ENCODE data around the gene GRK6. TPM values are rescaled to one million over a fixed set of nuclear protein-coding genes. Genes with fewer than 3 reads are reported as not detected.
A peak's percentile ranks its signal among the peaks of the same experiment; 100 is the strongest.

The GRK6 gene
- total RNA-seq, 6 donors from 2014 or later = 26.8 to 85.9 (median 56.6) TPM

- WGBS, 2 donors = 87 to 94% methylated on average over 9 to 16 of the region's 16 CpGs
- no peaks in the 10 kb centered on the region for H3K36me3 ChIP-seq
- peaks cover 0 to 38% (median 24%) of the 10 kb centered on the region in 4 donors for H3K27me3 ChIP-seq
- no peak for TF ChIP-seq EP300 (IDR thresholded peaks at IDR 0.05)
- no peak for TF ChIP-seq POLR2AphosphoS5 (IDR thresholded peaks at IDR 0.05)
- TF ChIP-seq POLR2A (IDR thresholded peaks at IDR 0.05) = no peak
- TF ChIP-seq CTCF (IDR thresholded peaks at IDR 0.05) = no peak
- DNase-seq (peak in 1 of 2 donors; percentile 48), ATAC-seq (ENCODE audit: low FRiP score in 2 of 2) (no peak)
- H3K4me3 ChIP-seq = no peak overlapping the region
- H3K27ac ChIP-seq = no peak overlapping the region
- H3K9me3 ChIP-seq = no peaks in the 10 kb centered on the region
- peaks cover 11 to 21% (median 16%) of the 10 kb centered on the region in 4 donors for H3K4me1 ChIP-seq
Observed at GRCh38 chr5:177397875-177398390, 28.5 kb upstream of the GRK6 start.

- 26 to 47% methylated on average over 22 to 72 of the region's 92 CpGs for WGBS, 2 donors
- no peak within 1 kb of the TSS for H3K4me3 ChIP-seq
- no peaks in the 10 kb centered on the region for H3K36me3 ChIP-seq
- H3K4me1 ChIP-seq = peaks cover 33 to 44% (median 39%) of the 10 kb centered on the region in 4 donors
- ATAC-seq (ENCODE audit: low FRiP score in 2 of 2) = no peak
- H3K9me3 ChIP-seq = no peaks in the 10 kb centered on the region
- H3K27ac ChIP-seq = no peak within 1 kb of the TSS
- TF ChIP-seq CTCF (IDR thresholded peaks at IDR 0.05) (peak in 1 of 6 experiments; percentile 10), EP300 (IDR thresholded peaks at IDR 0.05) (no peak), POLR2AphosphoS5 (IDR thresholded peaks at IDR 0.05) (no peak), POLR2A (IDR thresholded peaks at IDR 0.05) (no peak)
- H3K27me3 ChIP-seq = peaks cover 2 to 51% (median 31%) of the 10 kb centered on the region in 4 donors
- DNase-seq = peak in 1 of 2 donors; percentile 83
Observed at GRCh38 chr5:177399997-177400868, 26.2 kb upstream of the GRK6 start, which contains the start of gene PFN3. PFN3 (minus strand) TSS chr5:177400661; CDS start chr5:177400576, 85 bp downstream.

- Histone ChIP-seq H3K27me3 (peaks cover 2 to 51% (median 31%) of the 10 kb centered on the region in 4 donors), H3K4me3 (peak overlapping the region in 3 of 4 donors; percentile 47 to 65 (median 58)), H3K27ac (no peak overlapping the region), H3K4me1 (peaks cover 35 to 51% (median 44%) of the 10 kb centered on the region in 4 donors), H3K36me3 (no peaks in the 10 kb centered on the region), H3K9me3 (no peaks in the 10 kb centered on the region)
- DNase-seq (peak; percentile 77 to 85), ATAC-seq (ENCODE audit: low FRiP score in 2 of 2) (peak; percentile 14 to 70)
- WGBS, 2 donors = 5 to 16% methylated on average over 19 to 27 of the region's 49 CpGs
- TF ChIP-seq POLR2A (IDR thresholded peaks at IDR 0.05) (no peak), POLR2AphosphoS5 (IDR thresholded peaks at IDR 0.05) (no peak), EP300 (IDR thresholded peaks at IDR 0.05) (no peak), CTCF (IDR thresholded peaks at IDR 0.05) (peak in 5 of 6 experiments; percentile 18 to 54 (median 53))
Observed at GRCh38 chr5:177402271-177403043, 24.0 kb upstream of the GRK6 start.

GRCh38 chr5:177403102-177403791 is 23.2 kb upstream of the GRK6 start:
- Histone ChIP-seq H3K27me3 (peaks cover 2 to 51% (median 31%) of the 10 kb centered on the region in 4 donors), H3K4me3 (peak overlapping the region; percentile 47 to 65 (median 54)), H3K4me1 (peaks cover 35 to 51% (median 44%) of the 10 kb centered on the region in 4 donors), H3K36me3 (no peaks in the 10 kb centered on the region), H3K9me3 (no peaks in the 10 kb centered on the region), H3K27ac (peak overlapping the region in 1 of 4 donors; percentile 59)
- peak in 1 of 2 donors; percentile 6 for ATAC-seq (ENCODE audit: low FRiP score in 2 of 2)
- DNase-seq = peak in 1 of 2 donors; percentile 89
- WGBS, 2 donors = 6 to 17% methylated on average over 6 to 39 of the region's 61 CpGs
- TF ChIP-seq POLR2AphosphoS5 (IDR thresholded peaks at IDR 0.05) (no peak), EP300 (IDR thresholded peaks at IDR 0.05) (no peak), CTCF (IDR thresholded peaks at IDR 0.05) (no peak), POLR2A (IDR thresholded peaks at IDR 0.05) (no peak)
